PC-3 (cell line): ENCODE measurements around the gene SCUBE1. TPM values are rescaled to one million over a fixed set of nuclear protein-coding genes. Genes with fewer than 3 reads are reported as not detected.

Experiments
- ATAC-seq: fragments of 200-7000 bp; cut with Tn5 transposase; 2 replicates; pipeline ENCODE4 v1.9.1; 2020; ENCODE audit warnings: mild to moderate bottlenecking, moderate library complexity
- BruUV-seq: library from RNA; stranded (reverse); fragments of 400-500 nt; replicated peaks from 2 replicates; lab custom pipeline; 2021; lab: Mats Ljungman, UMichigan
- CTCF ChIA-PET: fragments of 300-600 bp; sonication (Branson Sonifier 250); formaldehyde crosslinking; loops from one replicate; lab custom pipeline; 2022; ENCODE audit warnings: antibody characterized with exemption; lab: Charles Lee
- POLR2A ChIA-PET: fragments of 300-600 bp; sonication (Branson Sonifier 250); formaldehyde crosslinking; loops from one replicate; lab custom pipeline; 2022; ENCODE audit warnings: antibody characterized with exemption; ENCODE audit not compliant: unreplicated experiment; lab: Charles Lee
- DNase-seq: peaks from one replicate; pipeline ENCODE4 v3.0.0-alpha.2; 2015
- H2AFZ ChIP-seq: fragments of 300-600 bp; sonication (generic); 2 replicates; pipeline ENCODE4 v1.6.0; 2016; ENCODE audit warnings: antibody characterized with exemption, low read length
- H3F3A ChIP-seq: fragments of 300-600 bp; sonication (generic); one replicate; pipeline ENCODE4 v1.6.0; 2017; ENCODE audit warnings: antibody characterized with exemption, low read length, control low read depth, mild to moderate bottlenecking; ENCODE audit not compliant: unreplicated experiment
- H3K27ac ChIP-seq: fragments of 300-600 bp; sonication (generic); 2 replicates; pipeline ENCODE4 v1.5.1; 2016; ENCODE audit warnings: mild to moderate bottlenecking, low read length
- H3K27me3 ChIP-seq: fragments of 300-600 bp; sonication (generic); 2 replicates; pipeline ENCODE4 v1.6.1; 2016; ENCODE audit warnings: low read length, mixed read lengths
- H3K36me3 ChIP-seq: fragments of 300-600 bp; sonication (generic); 2 replicates; pipeline ENCODE4 v1.6.1; 2016; ENCODE audit warnings: low read depth, mixed run types, low read length, mixed read lengths
- H3K4me1 ChIP-seq: fragments of 300-600 bp; sonication (generic); 2 replicates; pipeline ENCODE4 v1.5.1; 2016; ENCODE audit warnings: low read length; ENCODE audit not compliant: insufficient read depth
- H3K4me2 ChIP-seq: fragments of 300-600 bp; sonication (generic); 2 replicates; pipeline ENCODE4 v1.6.0; 2016; ENCODE audit warnings: low read length
- H3K4me3 ChIP-seq: fragments of 300-600 bp; sonication (generic); 2 replicates; pipeline ENCODE4 v1.5.1; 2016; ENCODE audit warnings: mild to moderate bottlenecking, low read length, mixed read lengths
- H3K79me2 ChIP-seq: fragments of 300-600 bp; sonication (generic); 2 replicates; pipeline ENCODE4 v1.6.1; 2017; ENCODE audit warnings: low read length, mixed read lengths
- H3K9ac ChIP-seq: fragments of 300-600 bp; sonication (generic); 2 replicates; pipeline ENCODE4 v1.6.0; 2016; ENCODE audit warnings: mild to moderate bottlenecking, low read length
- H3K9me2 ChIP-seq: fragments of 300-600 bp; sonication (generic); replicated peaks from 2 replicates; pipeline ENCODE4 v1.6.1; 2016; ENCODE audit warnings: mixed run types, low read length, mixed read lengths
- H3K9me3 ChIP-seq: fragments of 300-600 bp; sonication (generic); 2 replicates; pipeline ENCODE4 v1.6.1; 2016; ENCODE audit warnings: low read length, mixed read lengths
- H4K20me1 ChIP-seq: fragments of 300-600 bp; sonication (generic); 2 replicates; pipeline ENCODE4 v1.6.1; 2016; ENCODE audit warnings: low read length, mixed read lengths
- CTCF ChIP-seq: fragments of 300-600 bp; sonication (generic); conservative IDR thresholded peaks from 2 replicates; pipeline ENCODE4 v1.5.1; 2017; ENCODE audit warnings: antibody characterized with exemption, low read depth, mild to moderate bottlenecking, low read length
- EZH2 ChIP-seq: fragments of 300-600 bp; sonication (generic); IDR thresholded peaks from one replicate; pipeline ENCODE4 v1.6.1; 2017; ENCODE audit warnings: antibody characterized with exemption, mild to moderate bottlenecking, low read length; ENCODE audit not compliant: unreplicated experiment
- EZH2phosphoT487 ChIP-seq: fragments of 300-600 bp; sonication (generic); IDR thresholded peaks from 2 replicates; pipeline ENCODE4 v1.6.1; 2018; ENCODE audit warnings: mild to moderate bottlenecking, antibody characterized with exemption, low read length, borderline replicate concordance
- intact Hi-C: fragments of 100-400 bp; cut with micrococcal nuclease; formaldehyde crosslinking; loops from 2 replicates; pipeline ENCODE4 v1.9.0; 2023
- total RNA-seq: library from RNA; depleted of rRNA; stranded (reverse); fragments of >200 nt; gene quantifications from 2 replicates; pipeline ENCODE4 v1.2.3, GENCODE V29; 2014

Gene SCUBE1
- total RNA-seq, 1 experiment from 2014 or later, result not detected

GRCh38 chr22:43299736-43300135 lies 43.4 kb downstream of the SCUBE1 start:
- DNase-seq (no peak), ATAC-seq (no peak)
- H3K9me3 ChIP-seq, result no peaks in the 10 kb centered on the region
- POLR2A ChIA-PET, result no interaction called here
- intact Hi-C loops, result no loop called here
- no peaks in the 10 kb centered on the region for H3K9me2 ChIP-seq
- no peaks in the 10 kb centered on the region for H3K36me3 ChIP-seq
- no peak overlapping the region for H3K9ac ChIP-seq
- H3F3A ChIP-seq, result no peaks in the 10 kb centered on the region
- H2AFZ ChIP-seq, result no peak overlapping the region
- no peaks in the 10 kb centered on the region for H4K20me1 ChIP-seq
- CTCF ChIA-PET, result no interaction called here
- 0 out of 2 replicates have a peak, but pooled peaks cover 4% of the 10 kb centered on the region for H3K27me3 ChIP-seq
- no peak overlapping the region for H3K4me3 ChIP-seq
- H3K79me2 ChIP-seq, result no peaks in the 10 kb centered on the region
- no TSS peak for BruUV-seq
- H3K4me2 ChIP-seq, result no peak overlapping the region
- H3K4me1 ChIP-seq, result no peaks in the 10 kb centered on the region
- H3K27ac ChIP-seq, result no peak overlapping the region
- TF ChIP-seq EZH2, result no peak
- TF ChIP-seq EZH2phosphoT487, result no peak
- TF ChIP-seq CTCF, result no peak

GRCh38 chr22:43298062-43298801 lies 44.9 kb downstream of the SCUBE1 start:
- DNase-seq (no peak), ATAC-seq (no peak)
- Histone ChIP-seq H3K4me2 (no peak overlapping the region), H3K79me2 (no peaks in the 10 kb centered on the region), H3K4me3 (no peak overlapping the region), H3K27ac (no peak overlapping the region), H3K36me3 (no peaks in the 10 kb centered on the region), H3K27me3 (0 out of 2 replicates have a peak, but pooled peaks cover 4% of the 10 kb centered on the region), H3F3A (no peaks in the 10 kb centered on the region), H3K9ac (no peak overlapping the region), H2AFZ (no peak overlapping the region), H3K4me1 (no peaks in the 10 kb centered on the region), H4K20me1 (no peaks in the 10 kb centered on the region), H3K9me3 (no peaks in the 10 kb centered on the region), H3K9me2 (no peaks in the 10 kb centered on the region)
- intact Hi-C loops, result no loop called here
- ChIA-PET POLR2A (no interaction called here), CTCF (no interaction called here)
- no peak for TF ChIP-seq EZH2
- no peak for TF ChIP-seq CTCF
- TF ChIP-seq EZH2phosphoT487, result no peak
- BruUV-seq, result no TSS peak
